LNCaP clone FGC (cell line): ENCODE results near the gene NCOA4.

Experiments used
- DNase-seq: peaks from one replicate; pipeline ENCODE4 v3.0.0-alpha.2; 2011; ENCODE audit warnings: low read depth
- H3K4me3 ChIP-seq: 2 replicates; pipeline ENCODE4 v1.5.1; 2011; ENCODE audit warnings: mild to moderate bottlenecking, low read depth, low read length, control low read depth
- TF ChIP-seq, protein P1 (sequence below): IDR thresholded peaks from 2 replicates; pipeline ENCODE4 v1.5.1; 2012; ENCODE audit warnings: mild to moderate bottlenecking; ENCODE audit not compliant: control insufficient read depth, insufficient read depth; ENCODE audit errors: extremely low read depth

Gene NCOA4

GRCh38 chr10:46026106-46026505 is 4.3 kb downstream of the NCOA4 start:
- DNase-seq = no peak
- no peak overlapping the region for H3K4me3 ChIP-seq
- TF ChIP-seq, protein P1, sequence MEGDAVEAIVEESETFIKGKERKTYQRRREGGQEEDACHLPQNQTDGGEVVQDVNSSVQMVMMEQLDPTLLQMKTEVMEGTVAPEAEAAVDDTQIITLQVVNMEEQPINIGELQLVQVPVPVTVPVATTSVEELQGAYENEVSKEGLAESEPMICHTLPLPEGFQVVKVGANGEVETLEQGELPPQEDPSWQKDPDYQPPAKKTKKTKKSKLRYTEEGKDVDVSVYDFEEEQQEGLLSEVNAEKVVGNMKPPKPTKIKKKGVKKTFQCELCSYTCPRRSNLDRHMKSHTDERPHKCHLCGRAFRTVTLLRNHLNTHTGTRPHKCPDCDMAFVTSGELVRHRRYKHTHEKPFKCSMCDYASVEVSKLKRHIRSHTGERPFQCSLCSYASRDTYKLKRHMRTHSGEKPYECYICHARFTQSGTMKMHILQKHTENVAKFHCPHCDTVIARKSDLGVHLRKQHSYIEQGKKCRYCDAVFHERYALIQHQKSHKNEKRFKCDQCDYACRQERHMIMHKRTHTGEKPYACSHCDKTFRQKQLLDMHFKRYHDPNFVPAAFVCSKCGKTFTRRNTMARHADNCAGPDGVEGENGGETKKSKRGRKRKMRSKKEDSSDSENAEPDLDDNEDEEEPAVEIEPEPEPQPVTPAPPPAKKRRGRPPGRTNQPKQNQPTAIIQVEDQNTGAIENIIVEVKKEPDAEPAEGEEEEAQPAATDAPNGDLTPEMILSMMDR = no peak

GRCh38 chr10:46025406-46025805 is 5.0 kb downstream of the NCOA4 start:
- no peak overlapping the region for H3K4me3 ChIP-seq
- TF ChIP-seq, protein P1 = no peak
- no peak for DNase-seq

DNA sequence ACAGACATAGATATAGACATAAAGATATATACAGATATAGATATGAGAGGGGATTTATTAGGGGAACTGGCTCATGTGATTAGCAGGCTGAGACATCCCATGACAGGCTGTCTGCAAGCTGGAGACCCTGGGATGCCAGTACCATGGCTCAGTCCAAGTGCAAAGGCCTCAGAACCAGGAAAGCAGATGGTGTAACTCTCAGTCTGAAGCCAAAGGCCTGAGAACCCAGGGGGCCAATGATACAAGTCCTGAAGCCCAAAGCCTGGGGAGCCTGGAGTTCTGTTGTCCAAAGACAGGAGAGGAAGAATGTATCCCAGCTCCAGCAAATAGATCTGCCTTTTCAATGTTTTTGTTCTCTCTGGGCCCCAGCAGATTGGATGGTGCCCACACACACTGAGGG is 5.5 kb downstream of the NCOA4 start:
- no peak overlapping the region for H3K4me3 ChIP-seq
- TF ChIP-seq, protein P1 = no peak
- no peak for DNase-seq

DNA sequence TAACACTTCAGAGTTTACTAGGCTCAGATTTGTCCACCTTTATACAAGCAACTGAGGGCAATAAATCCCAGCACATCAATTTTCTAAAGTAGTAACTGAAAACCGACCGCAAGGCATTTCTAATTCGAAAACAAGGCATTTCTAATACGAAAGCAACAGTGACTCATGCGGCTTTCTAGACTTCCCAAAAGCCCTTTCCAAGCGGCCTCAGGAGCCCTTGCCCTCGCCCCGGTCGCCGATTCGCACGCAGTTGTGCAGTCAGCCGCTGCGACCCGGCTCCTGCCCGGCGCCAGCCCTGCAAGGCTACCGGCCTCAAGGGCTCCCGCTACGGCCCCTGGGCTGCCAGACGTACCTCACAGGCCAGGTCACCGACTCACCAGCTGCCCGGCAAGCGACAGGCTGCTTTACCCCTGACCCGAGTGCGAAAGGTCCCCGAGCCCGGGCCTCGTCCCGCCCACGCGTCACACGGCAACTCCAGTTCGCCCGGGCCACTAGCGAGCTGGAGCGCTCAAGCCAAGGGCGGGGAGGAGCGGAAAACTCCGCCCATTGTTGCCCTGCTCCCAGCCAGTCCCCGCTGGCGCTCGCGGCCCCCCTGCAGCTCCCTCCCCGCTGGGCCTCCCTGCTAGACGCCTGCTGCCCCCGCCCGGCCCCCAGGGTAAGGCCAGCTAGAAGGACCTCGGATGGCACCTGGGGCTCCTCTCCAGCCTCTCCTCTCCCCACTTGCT is 7.3 kb downstream of the NCOA4 start:
- TF ChIP-seq, protein P1 = peak; percentile 13; the same call in 1 of the 2 replicates
- peak overlapping the region; percentile 50 for H3K4me3 ChIP-seq
- DNase-seq = peak; percentile 59

GRCh38 chr10:46020344-46020657 is 10.1 kb downstream of the NCOA4 start:
- TF ChIP-seq, protein P1 = no peak
- H3K4me3 ChIP-seq = no peak overlapping the region

GRCh38 chr10:46019569-46020343 is 10.7 kb downstream of the NCOA4 start:
- H3K4me3 ChIP-seq = no peak overlapping the region
- no peak for DNase-seq
- TF ChIP-seq, protein P1 = no peak

More at GRCh38 chr10:46020344-46020657, 10.1 kb downstream of the NCOA4 start:
- no peak for DNase-seq
